SJSA1 (cell line): Measurements from ENCODE around the gene OGFOD3. TPM values are rescaled to one million over a fixed set of nuclear protein-coding genes. Genes with fewer than 3 reads are reported as not detected.
A peak's percentile ranks its signal among the peaks of the same experiment; 100 is the strongest.

ENCODE experiments used
- DNase-seq, 2 experiments: peaks; one replicate each; pipeline ENCODE4 v3.0.0-alpha.2; 2015 to 2020; ENCODE audit warnings: low spot score in 2 of 2, low read depth in 1 of 2
- H3K27ac ChIP-seq: fragments of 250-450 bp; sonication (Bioruptor Pico); 2 replicates; pipeline ENCODE4 v1.5.1; 2020; ENCODE audit warnings: mild to moderate bottlenecking, moderate library complexity
- H3K27me3 ChIP-seq: fragments of 250-450 bp; sonication (Bioruptor Pico); replicated peaks from 2 replicates; pipeline ENCODE4 v1.5.1; 2020; ENCODE audit warnings: mild to moderate bottlenecking, moderate library complexity
- H3K36me3 ChIP-seq: fragments of 250-450 bp; sonication (Bioruptor Pico); 2 replicates; pipeline ENCODE4 v1.5.1; 2020; ENCODE audit warnings: mild to moderate bottlenecking
- H3K4me1 ChIP-seq: fragments of 250-450 bp; sonication (Bioruptor Pico); replicated peaks from 2 replicates; pipeline ENCODE4 v1.6.1; 2021; ENCODE audit warnings: mild to moderate bottlenecking
- H3K4me3 ChIP-seq: fragments of 250-450 bp; sonication (Bioruptor Pico); 2 replicates; pipeline ENCODE4 v1.5.1; 2020; ENCODE audit warnings: mild to moderate bottlenecking
- H3K9me3 ChIP-seq: fragments of 250-450 bp; sonication (Bioruptor Pico); replicated peaks from 2 replicates; pipeline ENCODE4 v1.5.1; 2020; ENCODE audit warnings: mild to moderate bottlenecking
- total RNA-seq: library from RNA; depleted of rRNA; stranded (reverse); fragments of >200 nt; shearing (Covaris generic); gene quantifications from 2 replicates; pipeline ENCODE4 v1.2.3, GENCODE V29; 2014

Gene OGFOD3
- total RNA-seq, 1 experiment from 2014 or later, result 87.6 TPM

DNA sequence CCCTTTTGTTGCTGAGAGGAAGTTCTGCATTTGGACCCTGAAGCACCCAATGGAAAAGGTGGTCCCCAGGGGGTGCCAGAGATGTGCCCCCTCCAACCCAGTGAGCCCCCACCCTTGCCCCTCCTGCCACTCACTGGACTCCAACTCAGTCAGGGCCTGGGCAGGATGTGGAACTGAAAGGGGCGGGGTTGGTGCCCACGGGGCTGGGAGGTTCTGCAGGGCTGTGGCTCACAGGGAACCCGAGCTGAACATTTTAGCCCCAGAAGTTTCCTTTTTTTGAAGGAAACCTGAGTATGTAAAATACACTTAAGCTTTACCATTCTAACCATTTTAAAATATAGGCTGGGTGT is 15.8 kb upstream of the OGFOD3 start:
- DNase-seq, result no peak
- Histone ChIP-seq H3K4me3 (no peak overlapping the region), H3K27me3 (no peaks in the 10 kb centered on the region), H3K36me3 (peaks cover 43% of the 10 kb centered on the region), H3K4me1 (peaks cover 5% of the 10 kb centered on the region; the same call in 1 of the 2 replicates), H3K27ac (no peak overlapping the region), H3K9me3 (no peaks in the 10 kb centered on the region)

DNA sequence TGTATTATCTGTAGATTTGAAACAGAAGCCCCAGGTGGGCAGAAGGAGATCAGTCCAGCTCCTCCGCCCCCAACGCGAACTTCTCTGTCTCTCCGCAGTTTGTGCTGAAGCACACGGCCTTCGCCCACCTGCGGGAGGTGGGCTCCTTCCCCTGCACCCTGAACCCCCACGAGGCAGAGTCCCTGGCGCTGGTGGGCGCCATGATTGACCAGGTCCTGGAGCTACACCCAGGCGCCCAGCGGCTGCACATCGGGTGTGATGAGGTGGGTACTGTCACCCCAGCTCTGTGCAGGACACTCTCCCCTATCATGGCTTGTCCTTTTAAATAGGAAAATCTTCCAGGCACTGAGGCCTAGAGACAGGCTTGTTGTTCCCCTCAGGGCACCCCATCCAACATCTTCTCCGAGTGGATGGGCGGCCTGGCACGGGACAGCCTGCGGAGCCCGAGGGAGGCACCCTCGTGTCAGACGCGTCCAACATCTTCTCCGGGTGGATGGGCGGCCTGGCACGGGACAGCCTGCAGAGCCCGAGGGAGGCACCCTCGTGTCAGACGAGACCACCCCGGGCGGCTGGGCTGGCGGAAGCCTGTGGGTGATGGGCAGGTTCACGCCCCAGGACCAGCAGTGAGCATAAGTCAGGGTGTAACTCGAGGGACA is 15.3 kb upstream of the OGFOD3 start:
- no peaks in the 10 kb centered on the region for H3K27me3 ChIP-seq
- H3K36me3 ChIP-seq, result peaks cover 38% of the 10 kb centered on the region
- DNase-seq, result no peak
- peaks cover 5% of the 10 kb centered on the region; the same call in 1 of the 2 replicates for H3K4me1 ChIP-seq
- no peak overlapping the region for H3K4me3 ChIP-seq
- no peak overlapping the region for H3K27ac ChIP-seq
- no peaks in the 10 kb centered on the region for H3K9me3 ChIP-seq

DNA sequence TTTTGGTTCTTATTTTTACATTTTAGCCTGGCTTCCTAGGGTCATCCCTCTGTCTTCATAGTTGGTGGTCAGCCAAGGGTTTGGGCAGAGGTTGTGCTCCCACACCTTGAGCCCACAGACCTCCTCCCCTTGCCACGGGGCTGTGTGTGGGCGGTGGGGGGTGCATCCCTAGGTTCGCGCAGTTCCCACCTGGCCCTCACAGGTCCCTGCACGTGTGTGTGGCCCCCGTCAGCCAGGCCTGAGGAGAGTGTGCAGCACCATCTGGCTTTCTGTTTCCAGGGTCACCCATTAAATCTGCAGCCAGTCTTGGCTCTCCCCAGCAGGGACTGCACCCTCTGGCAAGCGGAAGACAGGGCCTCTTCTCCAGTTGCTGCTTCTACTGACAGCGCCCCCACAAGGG is 13.6 kb upstream of the OGFOD3 start:
- no peak for DNase-seq
- H3K9me3 ChIP-seq, result no peaks in the 10 kb centered on the region
- no peak overlapping the region for H3K4me3 ChIP-seq
- H3K27me3 ChIP-seq, result no peaks in the 10 kb centered on the region
- H3K4me1 ChIP-seq, result peaks cover 5% of the 10 kb centered on the region; the same call in 1 of the 2 replicates
- H3K27ac ChIP-seq, result no peak overlapping the region
- H3K36me3 ChIP-seq, result peaks cover 27% of the 10 kb centered on the region

DNA sequence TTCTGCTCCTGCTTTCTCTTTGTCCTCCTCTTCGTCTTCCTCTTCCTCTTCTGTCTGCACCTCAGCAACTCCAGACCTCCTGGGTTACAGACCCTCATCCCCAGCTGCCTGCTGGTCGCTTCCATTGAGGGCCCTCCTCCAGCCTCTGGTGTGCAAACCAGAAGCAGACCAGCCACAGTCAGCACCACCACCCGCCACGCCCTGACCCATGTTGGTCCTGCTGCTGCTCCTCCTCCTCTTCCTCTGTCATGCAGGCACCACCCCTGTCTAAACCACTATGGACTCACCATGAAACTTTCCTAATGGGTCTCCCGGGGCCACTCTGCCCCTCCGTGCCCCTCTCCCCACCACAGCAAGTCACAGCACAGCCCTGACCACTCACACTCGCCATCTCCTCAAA is 11.4 kb upstream of the OGFOD3 start:
- H3K27me3 ChIP-seq, result no peaks in the 10 kb centered on the region
- no peak overlapping the region for H3K27ac ChIP-seq
- DNase-seq, result no peak
- H3K4me1 ChIP-seq, result no peaks in the 10 kb centered on the region
- H3K4me3 ChIP-seq, result no peak overlapping the region
- H3K9me3 ChIP-seq, result no peaks in the 10 kb centered on the region
- H3K36me3 ChIP-seq, result peaks cover 10% of the 10 kb centered on the region

DNA sequence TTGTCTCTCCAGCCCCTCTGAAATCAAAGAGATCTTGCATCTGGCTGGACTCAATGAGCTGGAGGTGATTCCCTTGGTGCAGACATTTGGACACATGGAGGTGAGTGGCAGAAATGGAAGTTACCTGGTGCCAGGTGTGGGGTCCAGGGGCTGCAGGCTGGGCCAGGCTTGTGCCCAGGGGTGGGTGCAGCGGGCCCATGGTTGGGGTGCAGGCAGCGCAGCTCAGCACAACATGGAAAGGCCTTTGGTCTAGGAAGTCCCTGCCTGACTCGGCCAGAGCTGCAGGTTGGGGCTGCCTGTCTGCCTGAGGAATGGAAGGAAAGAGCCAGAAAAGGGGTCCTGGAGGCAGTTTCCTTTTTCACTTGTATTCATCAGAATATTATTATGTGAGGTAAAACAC is 10.2 kb upstream of the OGFOD3 start:
- Histone ChIP-seq H3K9me3 (no peaks in the 10 kb centered on the region), H3K4me3 (no peak overlapping the region), H3K27me3 (no peaks in the 10 kb centered on the region), H3K27ac (no peak overlapping the region), H3K36me3 (peaks cover 10% of the 10 kb centered on the region), H3K4me1 (no peaks in the 10 kb centered on the region)
- DNase-seq, result no peak

DNA sequence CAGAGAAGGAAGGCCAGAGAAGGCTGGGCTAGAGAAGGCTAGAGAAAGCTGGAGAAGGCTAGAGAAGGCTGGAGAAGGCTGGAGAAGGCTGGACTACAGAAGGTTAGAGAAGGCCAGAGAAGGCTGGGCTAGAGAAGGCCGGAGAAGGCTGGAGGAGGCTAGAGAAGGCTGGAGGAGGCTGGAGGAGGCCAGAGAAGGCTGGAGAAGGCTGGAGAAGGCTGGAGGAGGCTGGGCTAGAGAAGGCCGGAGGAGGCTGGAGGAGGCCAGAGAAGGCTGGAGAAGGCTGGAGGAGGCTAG is 6.4 kb upstream of the OGFOD3 start:
- Histone ChIP-seq H3K27me3 (no peaks in the 10 kb centered on the region), H3K9me3 (0 out of 2 replicates have a peak, but pooled peaks cover 3% of the 10 kb centered on the region), H3K4me3 (no peak overlapping the region), H3K4me1 (no peaks in the 10 kb centered on the region; the same call in 1 of the 2 replicates), H3K36me3 (peaks cover 34% of the 10 kb centered on the region), H3K27ac (no peak overlapping the region)
- no peak for DNase-seq

DNA sequence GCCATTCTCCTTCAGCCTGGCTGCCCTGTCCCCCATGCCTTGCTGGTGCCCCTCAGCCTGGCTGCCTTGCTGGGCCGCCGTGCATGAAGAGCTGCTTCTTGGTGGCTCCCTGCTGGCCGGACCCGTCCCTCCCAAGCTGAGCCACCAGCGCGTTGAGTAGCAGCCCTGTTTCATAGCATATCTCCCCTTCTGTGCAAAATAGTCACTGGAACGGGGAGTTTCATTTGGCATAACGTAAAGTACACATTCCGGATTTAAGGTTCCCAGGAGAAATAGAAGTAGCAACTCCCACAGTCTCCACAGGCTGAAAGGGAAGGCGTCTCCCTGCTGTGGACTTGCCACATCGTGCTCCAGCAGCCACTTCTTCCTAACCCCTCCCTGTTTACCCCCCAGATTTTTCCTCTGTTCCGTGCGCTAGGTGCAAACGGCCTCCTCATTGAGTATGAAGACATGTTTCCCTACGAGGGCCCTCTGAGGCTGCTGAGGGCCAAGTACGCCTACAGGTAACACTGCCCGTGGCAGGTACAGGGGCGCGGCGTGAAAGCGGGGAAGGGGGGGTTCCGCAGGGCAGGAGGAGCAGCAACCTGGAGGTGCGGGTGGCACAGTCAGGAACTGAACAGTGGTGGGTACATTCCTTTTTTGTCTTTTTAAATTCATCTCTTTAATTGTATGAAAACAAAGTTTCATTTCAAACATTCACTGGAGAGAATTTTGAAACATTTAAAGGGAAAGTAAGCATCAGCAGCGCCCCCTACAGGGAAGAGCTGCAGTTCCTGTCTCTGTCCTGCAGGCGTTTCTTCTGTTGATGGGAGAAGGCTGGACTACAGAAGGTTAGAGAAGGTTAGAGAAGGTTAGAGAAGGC is 5.8 kb upstream of the OGFOD3 start:
- no peak overlapping the region for H3K4me3 ChIP-seq
- H3K27me3 ChIP-seq, result no peaks in the 10 kb centered on the region
- peaks cover 34% of the 10 kb centered on the region for H3K36me3 ChIP-seq
- no peak overlapping the region for H3K27ac ChIP-seq
- H3K9me3 ChIP-seq, result 0 out of 2 replicates have a peak, but pooled peaks cover 3% of the 10 kb centered on the region
- peaks cover 4% of the 10 kb centered on the region; the same call in 1 of the 2 replicates for H3K4me1 ChIP-seq
- DNase-seq, result peak in 1 of 2 experiments; percentile 59

DNA sequence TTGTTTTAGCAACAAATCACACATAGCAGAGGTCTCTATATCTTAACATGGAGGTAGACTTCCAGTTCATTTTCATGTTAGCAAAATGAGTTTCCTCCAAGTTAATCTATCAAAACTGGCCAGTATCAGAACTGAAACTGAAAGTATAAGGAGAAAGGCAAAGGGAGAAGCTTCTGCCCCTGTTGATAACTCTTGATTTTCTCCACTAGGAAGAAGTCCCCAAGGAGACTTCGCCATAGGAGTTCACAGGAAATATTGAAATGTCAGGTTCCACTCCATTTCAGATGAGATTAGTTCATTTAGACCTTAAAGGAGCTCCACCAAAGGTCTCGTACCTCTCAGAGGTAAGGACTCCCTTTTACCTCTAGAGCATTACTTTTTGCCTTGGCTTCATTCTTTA is 1.2 kb upstream of the OGFOD3 start:
- Histone ChIP-seq H3K27ac (no peak overlapping the region), H3K9me3 (peaks cover 9% of the 10 kb centered on the region; the same call in 1 of the 2 replicates), H3K27me3 (no peaks in the 10 kb centered on the region), H3K36me3 (peaks cover 48% of the 10 kb centered on the region), H3K4me3 (peak overlapping the region; percentile 100; the same call in 1 of the 2 replicates), H3K4me1 (peaks cover 17% of the 10 kb centered on the region)
- DNase-seq, result no peak

DNA sequence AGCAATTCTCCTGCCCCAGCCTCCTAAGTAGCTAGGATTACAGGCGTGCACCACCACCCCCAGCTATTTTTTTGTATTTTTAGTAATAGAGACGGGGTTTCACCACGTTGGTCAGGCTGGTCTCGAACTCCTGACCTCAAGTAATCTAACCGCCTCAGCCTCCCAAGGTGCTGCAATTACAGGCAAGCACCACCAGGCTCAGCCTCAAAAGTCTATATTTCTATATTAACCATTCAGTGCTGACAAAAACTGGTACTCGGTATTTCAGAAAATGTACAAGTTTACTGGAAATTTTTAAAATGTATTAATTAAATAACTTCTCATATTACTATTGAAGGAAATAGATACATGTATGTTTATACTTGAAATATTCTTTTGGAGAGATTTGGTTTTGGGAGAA is 1.6 kb downstream of the OGFOD3 start:
- Histone ChIP-seq H3K36me3 (peaks cover 35% of the 10 kb centered on the region), H3K9me3 (peaks cover 6% of the 10 kb centered on the region; the same call in 1 of the 2 replicates), H3K4me3 (no peak overlapping the region), H3K4me1 (peaks cover 36% of the 10 kb centered on the region), H3K27ac (no peak overlapping the region), H3K27me3 (no peaks in the 10 kb centered on the region)
- DNase-seq, result no peak

DNA sequence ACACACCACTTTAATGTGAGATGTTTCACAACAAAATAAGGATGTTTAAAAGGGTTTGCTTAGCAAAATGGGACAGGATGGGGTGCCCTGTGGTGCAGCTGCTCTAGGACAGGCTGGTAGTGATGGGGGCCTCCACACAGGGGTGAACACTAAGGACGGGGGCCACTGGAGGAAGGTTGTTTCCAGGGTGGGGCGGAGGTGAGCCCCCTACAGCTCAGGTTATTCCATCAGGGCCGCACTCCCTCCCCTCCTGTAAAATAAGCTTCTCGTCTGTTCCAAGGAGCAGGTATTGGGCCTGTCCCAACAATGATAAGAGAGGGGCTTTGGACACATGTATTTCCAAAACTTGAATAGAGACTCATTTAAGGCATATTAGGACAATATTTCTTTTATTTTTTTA is 2.1 kb downstream of the OGFOD3 start:
- H3K4me3 ChIP-seq, result no peak overlapping the region
- H3K36me3 ChIP-seq, result peaks cover 30% of the 10 kb centered on the region
- H3K27me3 ChIP-seq, result no peaks in the 10 kb centered on the region
- no peak overlapping the region for H3K27ac ChIP-seq
- peaks cover 41% of the 10 kb centered on the region for H3K4me1 ChIP-seq
- no peak for DNase-seq
- H3K9me3 ChIP-seq, result peaks cover 6% of the 10 kb centered on the region; the same call in 1 of the 2 replicates

DNA sequence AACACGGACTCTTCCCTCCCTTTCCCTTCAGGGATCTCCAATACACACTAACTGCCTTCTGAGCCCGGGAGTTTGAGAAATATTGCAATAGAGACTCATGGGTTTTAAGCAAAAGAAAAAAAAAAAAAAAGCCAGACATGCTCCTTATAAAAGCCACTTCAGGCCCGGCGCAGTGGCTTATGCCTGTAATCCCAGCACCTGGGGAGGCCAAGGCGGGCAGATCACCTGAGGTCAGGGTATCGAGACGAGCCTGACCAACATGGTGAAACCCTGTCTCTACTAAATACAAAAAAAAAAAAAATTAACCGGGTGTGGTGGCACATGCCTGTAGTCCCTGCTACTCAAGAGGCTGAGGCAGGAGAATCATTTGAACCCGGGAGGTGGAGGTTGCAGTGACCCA is 2.6 kb downstream of the OGFOD3 start:
- Histone ChIP-seq H3K4me1 (peaks cover 44% of the 10 kb centered on the region), H3K36me3 (peaks cover 25% of the 10 kb centered on the region), H3K9me3 (peaks cover 6% of the 10 kb centered on the region; the same call in 1 of the 2 replicates), H3K27me3 (no peaks in the 10 kb centered on the region), H3K27ac (no peak overlapping the region), H3K4me3 (no peak overlapping the region)
- no peak for DNase-seq

DNA sequence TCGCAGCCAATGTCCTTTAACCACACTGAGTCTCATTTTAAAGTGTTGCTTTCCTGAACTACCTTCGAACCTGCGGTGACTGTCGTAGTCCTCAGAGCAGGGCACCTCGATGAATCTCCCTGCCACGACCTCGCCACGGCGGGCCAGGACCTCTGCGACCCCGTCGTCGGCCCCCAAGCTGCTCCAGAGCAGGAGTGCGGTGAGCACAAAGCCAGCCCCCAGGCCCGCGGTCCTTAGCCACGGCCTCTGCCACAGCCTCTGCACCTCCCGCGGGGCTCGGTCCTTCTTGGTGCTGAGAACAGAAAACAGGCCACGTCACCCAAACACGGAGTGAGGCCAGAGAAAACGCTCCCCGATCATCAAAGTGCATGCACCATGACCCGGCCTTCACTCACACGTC is 3.0 kb downstream of the OGFOD3 start:
- Histone ChIP-seq H3K4me3 (no peak overlapping the region), H3K27ac (no peak overlapping the region), H3K27me3 (no peaks in the 10 kb centered on the region), H3K4me1 (peaks cover 45% of the 10 kb centered on the region), H3K9me3 (peaks cover 6% of the 10 kb centered on the region; the same call in 1 of the 2 replicates), H3K36me3 (peaks cover 21% of the 10 kb centered on the region)
- no peak for DNase-seq

DNA sequence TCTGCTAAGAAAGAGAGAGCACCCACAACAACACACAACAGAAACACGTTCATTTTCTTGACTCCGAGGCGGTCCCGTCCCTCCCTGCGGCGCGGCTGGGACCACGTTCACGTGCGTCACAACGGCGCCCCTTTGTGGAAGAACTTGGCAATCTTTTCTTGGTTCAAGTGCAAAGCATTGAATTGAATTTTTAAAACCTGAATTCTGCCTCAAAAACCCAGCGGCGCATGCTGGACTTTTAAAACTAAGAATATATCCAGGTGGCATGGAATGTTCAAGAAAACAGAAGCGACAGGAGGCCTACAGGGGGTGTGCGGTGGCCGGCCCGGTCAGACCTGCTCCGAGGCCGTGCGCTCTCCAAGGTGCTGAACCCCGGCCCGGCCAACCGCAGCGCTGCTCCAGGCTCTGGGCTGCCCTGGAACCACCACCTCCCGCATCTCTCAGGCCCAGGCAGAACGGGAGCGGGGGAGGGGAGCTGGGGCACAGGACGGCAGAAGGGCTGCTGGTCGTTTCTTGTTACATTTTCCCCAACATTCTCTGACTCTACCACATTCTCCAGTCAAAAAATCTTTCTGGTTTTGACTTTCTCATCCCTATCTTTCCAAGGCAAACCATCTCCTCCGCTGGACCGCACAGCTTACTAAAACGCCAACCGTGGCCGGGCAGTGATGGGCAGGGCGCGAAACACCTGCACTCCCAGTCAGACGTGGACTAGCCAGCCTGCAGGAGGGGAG is 3.7 kb downstream of the OGFOD3 start:
- no peak overlapping the region for H3K27ac ChIP-seq
- H3K27me3 ChIP-seq, result no peaks in the 10 kb centered on the region
- H3K4me1 ChIP-seq, result peaks cover 51% of the 10 kb centered on the region
- DNase-seq, result peak; percentile 80 to 87
- peaks cover 6% of the 10 kb centered on the region; the same call in 1 of the 2 replicates for H3K9me3 ChIP-seq
- peaks cover 21% of the 10 kb centered on the region for H3K36me3 ChIP-seq
- H3K4me3 ChIP-seq, result no peak overlapping the region
